Measurements from ENCODE around the gene CREM.

CREM gene

DNA sequence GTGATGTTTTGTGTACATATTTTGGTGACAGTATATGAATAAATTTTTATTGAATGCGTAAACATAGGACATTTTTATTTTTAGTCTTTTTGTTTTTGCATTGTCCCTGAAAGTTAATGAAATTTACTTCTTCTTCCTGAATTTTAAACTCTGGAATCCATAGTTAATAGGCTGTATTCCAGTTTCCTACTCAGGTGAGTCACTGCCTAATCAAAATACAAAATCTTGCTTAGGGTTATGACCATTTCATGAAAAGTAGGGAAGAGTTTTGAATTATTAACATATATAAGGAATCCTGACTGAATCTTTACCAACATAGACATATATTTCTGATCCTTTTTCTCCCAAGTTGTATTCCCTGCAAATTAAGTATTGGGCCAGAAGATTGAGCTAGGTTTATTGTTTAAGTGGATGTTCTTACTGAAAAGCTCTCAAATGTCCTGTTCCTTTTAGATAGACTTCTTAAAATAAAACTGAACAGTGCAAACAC, 2.6 kb downstream of the CREM start:
- DNase-seq (ENCODE audit: extremely low read depth, insufficient read length), result no peak
- Histone ChIP-seq H3K36me3 (ENCODE audit: control insufficient read depth, insufficient read depth, low read length) (no peaks in the 10 kb centered on the region), H3K27me3 (replicated peaks; ENCODE audit: control insufficient read depth, insufficient read depth, low read length) (no peaks in the 10 kb centered on the region), H3K4me3 (replicated peaks; ENCODE audit: low read depth, low read length) (peak overlapping the region; percentile 92)
- TF ChIP-seq, protein P1, sequence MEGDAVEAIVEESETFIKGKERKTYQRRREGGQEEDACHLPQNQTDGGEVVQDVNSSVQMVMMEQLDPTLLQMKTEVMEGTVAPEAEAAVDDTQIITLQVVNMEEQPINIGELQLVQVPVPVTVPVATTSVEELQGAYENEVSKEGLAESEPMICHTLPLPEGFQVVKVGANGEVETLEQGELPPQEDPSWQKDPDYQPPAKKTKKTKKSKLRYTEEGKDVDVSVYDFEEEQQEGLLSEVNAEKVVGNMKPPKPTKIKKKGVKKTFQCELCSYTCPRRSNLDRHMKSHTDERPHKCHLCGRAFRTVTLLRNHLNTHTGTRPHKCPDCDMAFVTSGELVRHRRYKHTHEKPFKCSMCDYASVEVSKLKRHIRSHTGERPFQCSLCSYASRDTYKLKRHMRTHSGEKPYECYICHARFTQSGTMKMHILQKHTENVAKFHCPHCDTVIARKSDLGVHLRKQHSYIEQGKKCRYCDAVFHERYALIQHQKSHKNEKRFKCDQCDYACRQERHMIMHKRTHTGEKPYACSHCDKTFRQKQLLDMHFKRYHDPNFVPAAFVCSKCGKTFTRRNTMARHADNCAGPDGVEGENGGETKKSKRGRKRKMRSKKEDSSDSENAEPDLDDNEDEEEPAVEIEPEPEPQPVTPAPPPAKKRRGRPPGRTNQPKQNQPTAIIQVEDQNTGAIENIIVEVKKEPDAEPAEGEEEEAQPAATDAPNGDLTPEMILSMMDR (IDR thresholded peaks at IDR 0.05; ENCODE audit: insufficient read depth, low read length, poor library complexity, severe bottlenecking), result no peak

DNA sequence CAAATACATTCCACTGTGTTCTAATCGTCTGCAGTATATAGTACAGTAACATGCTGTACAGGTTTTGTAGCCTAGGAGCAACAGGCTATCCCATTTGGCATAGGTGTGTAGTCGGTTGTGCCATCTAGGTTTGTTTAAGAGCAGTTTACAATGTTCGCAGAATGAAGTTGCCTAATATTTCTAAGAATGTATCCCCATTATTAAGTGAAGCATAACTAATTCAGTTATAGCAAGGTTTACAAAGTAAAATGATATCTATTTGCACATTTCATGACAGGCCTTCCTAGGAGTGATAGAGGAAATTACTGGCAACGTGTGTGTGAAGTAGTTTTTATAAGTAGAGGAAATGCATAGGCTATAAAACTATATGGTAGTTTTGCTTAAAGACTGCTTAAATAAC, 4.0 kb downstream of the CREM start:
- Histone ChIP-seq H3K27me3 (replicated peaks; ENCODE audit: control insufficient read depth, insufficient read depth, low read length) (no peaks in the 10 kb centered on the region), H3K36me3 (ENCODE audit: control insufficient read depth, insufficient read depth, low read length) (no peaks in the 10 kb centered on the region), H3K4me3 (replicated peaks; ENCODE audit: low read depth, low read length) (peak overlapping the region; percentile 1)
- TF ChIP-seq, protein P1 (IDR thresholded peaks at IDR 0.05; ENCODE audit: insufficient read depth, low read length, poor library complexity, severe bottlenecking), result no peak
- DNase-seq (ENCODE audit: extremely low read depth, insufficient read length), result no peak

DNA sequence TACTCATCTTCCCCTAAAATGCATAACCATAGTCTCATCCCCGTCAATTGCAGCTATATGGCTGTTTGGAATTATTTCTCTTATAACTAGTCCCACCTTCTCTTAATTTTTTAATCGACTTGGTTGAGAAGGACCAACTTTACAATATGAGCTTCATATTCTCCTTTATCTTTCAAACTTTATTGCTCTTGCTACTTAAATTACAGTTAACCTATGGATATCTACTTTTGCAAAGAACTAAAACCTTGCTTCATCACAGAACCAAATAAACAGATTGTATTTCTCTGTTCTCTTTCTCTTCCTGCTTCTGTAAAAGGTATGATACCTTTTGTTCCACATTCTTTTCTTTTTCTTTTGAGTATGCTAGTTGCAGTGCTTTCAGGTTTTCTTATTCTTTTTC, 6.1 kb downstream of the CREM start:
- H3K27me3 ChIP-seq (replicated peaks; ENCODE audit: control insufficient read depth, insufficient read depth, low read length), result no peaks in the 10 kb centered on the region
- TF ChIP-seq, protein P1 (IDR thresholded peaks at IDR 0.05; ENCODE audit: insufficient read depth, low read length, poor library complexity, severe bottlenecking), result no peak
- DNase-seq (ENCODE audit: extremely low read depth, insufficient read length), result no peak
- H3K4me3 ChIP-seq (replicated peaks; ENCODE audit: low read depth, low read length), result peak overlapping the region; percentile 46
- no peaks in the 10 kb centered on the region for H3K36me3 ChIP-seq (ENCODE audit: control insufficient read depth, insufficient read depth, low read length)

DNA sequence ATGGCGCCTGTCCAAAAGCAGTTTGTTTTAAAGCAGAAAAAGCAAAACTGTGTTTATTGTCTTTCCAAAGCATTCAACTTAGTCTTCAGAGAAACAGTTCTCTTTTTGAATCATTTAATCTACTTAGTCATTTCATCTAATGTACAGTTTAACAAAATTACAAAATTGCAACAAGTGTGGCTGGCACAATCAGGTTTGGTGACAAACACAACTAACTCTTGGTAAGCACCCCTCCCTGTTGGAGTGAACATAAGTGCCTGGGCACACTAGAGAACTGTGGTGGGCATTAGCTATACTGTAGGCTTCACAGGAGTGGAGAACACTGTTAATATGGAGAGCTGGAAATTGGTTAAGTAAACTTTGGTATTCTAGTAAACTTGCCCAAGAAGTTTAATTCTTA, 6.9 kb downstream of the CREM start:
- Histone ChIP-seq H3K4me3 (replicated peaks; ENCODE audit: low read depth, low read length) (no peak overlapping the region), H3K36me3 (ENCODE audit: control insufficient read depth, insufficient read depth, low read length) (no peaks in the 10 kb centered on the region), H3K27me3 (replicated peaks; ENCODE audit: control insufficient read depth, insufficient read depth, low read length) (no peaks in the 10 kb centered on the region)
- no peak for DNase-seq (ENCODE audit: extremely low read depth, insufficient read length)
- TF ChIP-seq, protein P1 (IDR thresholded peaks at IDR 0.05; ENCODE audit: insufficient read depth, low read length, poor library complexity, severe bottlenecking), result no peak

DNA sequence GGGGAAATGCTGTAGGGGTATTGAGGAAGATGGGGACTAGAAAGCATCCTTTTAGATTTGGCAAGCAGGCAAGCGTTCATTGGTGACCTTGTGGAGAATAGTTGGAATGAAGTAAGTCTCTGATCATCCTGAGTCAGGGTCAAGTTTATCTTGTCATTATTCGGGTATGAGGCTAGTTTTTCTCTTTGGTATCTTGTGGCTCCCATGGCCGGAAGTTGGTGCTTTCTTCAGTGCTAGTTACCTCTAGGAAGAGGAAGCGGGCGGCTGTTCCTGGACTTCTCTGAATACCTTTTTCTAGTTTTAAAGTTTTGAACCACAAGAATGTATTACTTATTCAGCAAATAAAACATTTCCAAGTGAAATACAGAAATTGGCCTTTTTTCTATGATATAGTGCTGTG, 9.2 kb downstream of the CREM start:
- DNase-seq (ENCODE audit: extremely low read depth, insufficient read length), result no peak
- H3K27me3 ChIP-seq (replicated peaks; ENCODE audit: control insufficient read depth, insufficient read depth, low read length), result no peaks in the 10 kb centered on the region
- no peaks in the 10 kb centered on the region; the same call in 1 of the 2 replicates for H3K36me3 ChIP-seq (ENCODE audit: control insufficient read depth, insufficient read depth, low read length)
- peak overlapping the region; percentile 19 for H3K4me3 ChIP-seq (replicated peaks; ENCODE audit: low read depth, low read length)
- TF ChIP-seq, protein P1 (IDR thresholded peaks at IDR 0.05; ENCODE audit: insufficient read depth, low read length, poor library complexity, severe bottlenecking), result no peak

DNA sequence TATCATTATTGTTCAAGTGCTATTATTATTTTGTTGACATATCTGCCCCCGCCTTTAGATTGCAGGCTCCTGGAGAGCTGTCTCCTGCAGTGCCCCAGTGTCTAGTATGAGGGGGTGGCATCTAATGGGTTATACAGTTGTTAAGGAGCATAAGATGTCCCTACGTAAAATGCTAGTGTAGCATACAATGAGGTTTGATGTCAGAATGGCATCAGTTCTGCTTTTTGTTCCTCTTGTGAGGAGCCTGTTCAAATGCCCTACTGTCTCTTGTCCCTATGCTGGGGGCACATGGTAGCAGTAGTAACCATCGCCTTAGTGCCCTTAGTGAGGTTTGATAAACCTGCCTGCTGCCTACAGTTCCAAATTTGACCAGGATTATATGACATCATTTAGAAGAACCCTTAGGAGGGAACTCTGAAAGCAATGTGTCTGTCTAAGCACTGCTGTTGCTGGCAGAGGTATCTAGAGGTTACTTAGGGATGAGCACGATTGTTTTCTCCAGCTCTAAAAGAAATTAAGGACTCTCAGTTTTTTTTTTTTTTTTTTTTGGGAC, 9.7 kb downstream of the CREM start:
- no peak for DNase-seq (ENCODE audit: extremely low read depth, insufficient read length)
- H3K36me3 ChIP-seq (ENCODE audit: control insufficient read depth, insufficient read depth, low read length), result no peaks in the 10 kb centered on the region; the same call in 1 of the 2 replicates
- peak overlapping the region; percentile 19 for H3K4me3 ChIP-seq (replicated peaks; ENCODE audit: low read depth, low read length)
- TF ChIP-seq, protein P1 (IDR thresholded peaks at IDR 0.05; ENCODE audit: insufficient read depth, low read length, poor library complexity, severe bottlenecking), result no peak
- H3K27me3 ChIP-seq (replicated peaks; ENCODE audit: control insufficient read depth, insufficient read depth, low read length), result no peaks in the 10 kb centered on the region
